GM19324 (cell line): ENCODE measurements around the gene HIGD2A.
"Not testable (repeated sequence)": the region's sequence is repeated elsewhere in the genome, so short reads cannot be mapped to it uniquely, and the experiment has no call there.

Source experiments
- ATAC-seq: cut with Tn5 transposase; IDR thresholded peaks from one replicate; pipeline ENCODE4 v1.9.1; 2021; ENCODE audit warnings: mild to moderate bottlenecking, moderate library complexity; ENCODE audit not compliant: unreplicated experiment, low FRiP score

Gene HIGD2A

DNA sequence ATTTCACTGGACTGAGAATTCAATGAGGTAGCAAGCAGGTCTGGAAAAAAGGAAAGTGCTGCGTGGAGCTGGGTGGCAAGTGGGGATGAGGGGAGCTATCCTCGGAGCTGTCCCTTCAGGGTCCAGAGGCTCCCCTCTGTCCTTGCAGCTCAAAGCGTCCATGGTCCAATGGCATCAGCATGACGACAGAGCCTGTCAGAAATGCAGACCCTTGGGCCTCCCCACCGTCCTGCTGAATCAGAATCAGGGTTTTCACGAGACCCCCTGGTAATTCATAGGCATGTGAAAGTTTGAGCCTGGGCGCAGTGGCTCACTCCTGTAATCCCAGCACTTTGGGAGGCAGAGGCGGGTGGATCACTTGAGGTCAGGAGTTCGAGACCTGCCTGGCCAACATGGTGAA, 5.5 kb downstream of the HIGD2A start:
- no peak for ATAC-seq

GRCh38 chr5:176394881-176395675, 6.5 kb downstream of the HIGD2A start:
- no peak for ATAC-seq

GRCh38 chr5:176396330-176396729, 7.8 kb downstream of the HIGD2A start:
- ATAC-seq = no peak

DNA sequence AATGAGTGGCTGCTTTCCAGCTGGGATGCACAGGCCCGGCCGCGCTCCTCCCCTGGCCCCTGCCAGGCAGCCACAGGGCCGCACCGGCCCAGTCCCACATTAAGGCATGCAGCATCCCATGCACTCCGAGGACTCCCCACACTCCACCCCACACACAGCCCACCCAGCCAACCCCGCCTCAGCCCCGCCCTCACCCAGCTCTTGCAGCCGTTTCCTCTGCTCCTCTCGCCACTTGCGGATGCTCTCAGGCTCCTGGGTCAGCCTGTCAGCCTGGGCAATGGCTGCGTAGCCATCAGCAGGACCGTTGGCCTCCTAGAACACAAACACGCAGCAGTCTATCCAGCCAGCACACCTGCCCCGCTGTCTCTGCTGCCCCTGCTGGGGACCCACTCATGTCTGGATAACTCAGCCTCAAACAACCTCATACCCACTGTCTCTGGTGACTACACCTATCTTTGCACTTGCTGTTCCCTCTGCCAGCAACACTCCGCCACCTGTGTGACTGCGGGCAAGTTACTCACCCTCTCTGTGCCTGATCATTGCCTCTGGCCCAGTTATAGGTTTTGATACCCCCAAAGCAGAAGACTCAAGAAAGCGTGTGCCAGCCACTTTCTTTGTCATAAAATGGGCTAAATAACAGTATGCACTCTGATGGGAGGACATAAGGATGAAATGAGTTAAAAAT, 9.3 kb downstream of the HIGD2A start:
- ATAC-seq = no peak

DNA sequence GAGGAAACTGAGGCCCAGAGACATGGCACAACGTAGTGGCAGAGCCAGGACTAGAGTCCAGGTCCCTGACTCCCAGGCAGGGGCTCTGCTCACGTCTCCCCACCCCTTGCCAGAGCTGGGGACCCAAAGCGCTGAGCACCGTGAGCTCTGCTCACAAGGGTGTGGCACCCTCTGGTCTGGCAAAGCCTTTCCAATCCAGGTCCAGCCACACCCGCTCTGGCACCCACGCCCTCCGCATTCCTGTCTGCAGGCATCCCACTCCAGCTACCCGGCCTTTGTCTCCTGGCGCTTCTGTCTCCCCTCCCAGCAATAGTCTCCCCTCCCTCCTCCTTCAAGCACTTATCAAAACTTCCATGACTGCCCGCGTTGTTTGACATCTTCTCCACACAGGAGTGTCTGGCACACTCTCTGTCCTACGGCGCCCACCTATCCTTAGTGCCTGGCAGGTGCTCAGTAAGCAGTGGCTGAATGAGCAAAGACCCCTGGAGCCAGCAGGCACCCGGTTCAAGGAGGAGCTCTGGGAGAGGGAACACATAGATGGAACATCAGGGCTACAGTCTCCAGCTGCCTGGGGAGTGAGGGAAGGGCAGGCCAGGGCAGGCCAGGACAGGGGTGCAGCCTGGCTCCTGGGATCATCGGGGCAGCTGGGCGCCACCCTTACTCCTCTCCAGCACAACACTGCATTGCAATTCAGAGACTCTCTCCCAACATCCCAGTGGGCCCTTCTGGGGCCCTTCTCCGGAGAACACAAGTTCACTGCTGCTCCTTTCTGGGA, 12.0 kb downstream of the HIGD2A start:
- no peak for ATAC-seq

DNA sequence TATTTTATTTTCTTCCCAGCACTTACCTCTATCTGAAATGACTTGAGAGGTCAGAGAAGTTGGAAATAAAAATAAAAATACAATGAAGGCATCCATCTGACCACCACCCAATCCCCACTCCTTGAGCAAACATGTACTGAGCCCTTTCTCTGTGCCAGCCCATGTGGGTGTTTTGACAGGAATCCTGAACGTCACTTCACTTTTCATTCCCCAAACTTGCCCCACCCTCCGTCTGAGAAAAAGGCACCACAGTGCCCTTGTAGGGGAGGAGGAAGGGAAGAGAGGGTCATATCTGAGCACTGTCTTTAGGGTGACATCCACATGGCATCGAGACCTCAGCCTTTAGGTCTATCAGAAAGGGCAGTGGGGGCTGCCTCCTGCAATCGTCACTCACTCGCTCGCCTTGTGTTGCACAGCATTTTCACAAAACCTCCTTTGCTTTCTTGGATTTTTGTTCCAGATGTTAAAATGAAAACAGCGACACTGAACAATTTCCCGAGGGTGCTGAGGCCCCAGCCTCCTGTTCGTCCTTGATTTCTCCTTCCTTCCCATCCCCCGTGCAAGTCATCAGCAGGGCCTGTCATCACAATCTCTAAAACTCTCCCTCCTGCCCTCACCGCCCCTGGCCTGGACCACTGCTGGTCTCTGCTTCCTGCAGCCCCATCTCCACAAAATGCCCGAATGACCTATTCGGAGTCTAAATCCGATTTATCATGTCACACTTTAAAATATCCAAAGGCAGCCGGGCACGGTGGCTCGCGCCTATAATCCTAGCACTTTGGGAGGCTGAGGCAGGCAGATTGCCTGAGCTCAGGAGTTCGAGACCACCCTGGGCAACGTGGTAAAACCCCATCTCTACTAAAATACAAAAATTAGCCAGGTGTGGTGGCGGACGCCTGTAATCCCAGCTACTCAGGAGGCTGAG, 13.0 kb downstream of the HIGD2A start:
- no peak for ATAC-seq

- ATAC-seq = no peak
Observed at GRCh38 chr5:176405656-176406435, 17.3 kb downstream of the HIGD2A start.

- no peak for ATAC-seq
Observed at GRCh38 chr5:176406436-176407052, 18.0 kb downstream of the HIGD2A start.

- no peak for ATAC-seq
Observed at GRCh38 chr5:176407456-176408251, 19.1 kb downstream of the HIGD2A start.

- not testable (repeated sequence) for ATAC-seq
Observed at GRCh38 chr5:176408252-176408573, 19.7 kb downstream of the HIGD2A start.

DNA sequence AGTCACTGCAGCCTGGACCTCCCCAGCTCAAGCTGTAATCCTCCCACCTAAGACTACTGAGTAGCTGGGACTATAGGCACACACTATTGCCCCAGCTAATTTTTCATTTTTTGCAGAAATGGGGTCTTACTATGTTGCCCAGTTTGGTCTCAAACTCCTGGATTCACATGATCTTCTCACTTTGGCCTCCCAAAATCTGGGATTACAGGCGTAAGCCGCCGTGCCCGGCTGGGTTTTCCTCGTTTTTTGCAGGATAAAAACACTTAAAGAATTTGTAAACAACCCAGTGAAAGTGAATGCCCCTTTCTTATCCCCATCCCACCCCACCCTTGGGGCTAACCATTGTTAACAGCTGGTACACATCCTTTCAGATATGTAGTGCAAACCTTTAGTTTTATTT, 20.0 kb downstream of the HIGD2A start:
- no peak for ATAC-seq

DNA sequence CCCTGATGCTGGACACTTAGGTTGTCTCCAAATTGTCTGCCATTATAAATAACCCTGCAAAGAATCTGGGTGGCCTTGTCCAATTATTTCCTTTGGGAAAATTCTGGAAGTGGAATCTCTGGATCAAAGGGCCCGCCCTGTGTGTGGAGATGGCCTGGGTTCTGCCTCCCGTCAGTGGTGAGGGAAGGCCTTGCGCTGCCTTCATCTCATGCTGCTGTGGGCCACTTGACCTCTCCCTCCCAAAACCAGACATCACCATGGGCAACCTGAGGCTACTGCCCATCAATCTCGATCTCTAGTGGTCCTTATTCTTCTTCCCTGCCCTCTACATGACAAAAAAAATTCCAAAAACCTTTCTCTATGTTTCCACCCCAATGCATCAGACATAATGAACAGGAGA, 21.2 kb downstream of the HIGD2A start:
- no peak for ATAC-seq

GRCh38 chr5:176410486-176411180, 22.1 kb downstream of the HIGD2A start:
- no peak for ATAC-seq

- no peak for ATAC-seq
Observed at GRCh38 chr5:176412517-176413254, 24.1 kb downstream of the HIGD2A start.

GRCh38 chr5:176413255-176413565, 24.7 kb downstream of the HIGD2A start:
- ATAC-seq = no peak

DNA sequence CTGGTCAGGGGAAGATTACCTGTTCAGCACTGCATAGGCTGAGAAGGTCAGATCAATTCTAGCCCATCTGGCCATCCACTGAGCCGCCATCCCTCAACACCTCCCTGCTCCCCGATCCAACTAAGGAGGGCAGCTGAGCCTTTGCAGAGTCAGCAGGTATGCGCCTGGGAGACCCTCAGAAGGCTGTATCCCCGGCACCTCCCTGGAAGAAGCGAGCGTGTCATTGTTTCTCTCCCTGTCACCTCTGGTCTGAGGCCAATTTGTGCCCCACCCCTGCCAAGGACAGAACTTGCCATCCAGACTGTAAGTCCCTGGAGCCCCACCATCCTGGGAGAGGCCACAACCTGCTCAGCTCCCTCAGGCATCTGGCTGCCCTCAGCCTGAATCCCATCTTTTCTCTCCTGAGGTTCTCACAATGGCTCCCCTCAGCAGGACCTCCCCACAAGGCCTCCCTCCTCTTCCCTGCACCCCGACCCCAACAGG, 25.2 kb downstream of the HIGD2A start:
- ATAC-seq = no peak

DNA sequence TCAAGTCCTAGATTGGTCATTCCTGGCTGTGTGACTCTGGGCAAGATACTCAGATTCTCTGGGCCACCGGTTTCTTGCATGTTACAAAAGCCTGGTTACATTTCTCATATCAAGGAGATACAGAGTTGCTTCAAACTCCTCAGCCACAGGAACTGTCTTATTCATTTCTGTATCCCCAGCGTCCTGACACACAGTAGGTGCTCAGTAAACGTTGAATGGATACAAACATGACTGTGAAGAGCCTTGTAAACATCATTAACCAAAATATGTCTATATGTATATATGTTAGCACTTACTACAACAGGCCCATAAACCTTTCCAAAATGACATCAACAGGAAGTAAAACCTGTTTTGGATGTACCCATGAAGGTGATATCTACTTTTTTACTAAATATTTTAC, 26.2 kb downstream of the HIGD2A start:
- ATAC-seq = no peak
